ENCODE measurements around the gene SAP30. TPM values are rescaled to one million over a fixed set of nuclear protein-coding genes. Genes with fewer than 3 reads are reported as not detected.

Gene SAP30
- total and polyA plus RNA-seq, 2 of the 4 experiments (the other 2 are of a cell fraction): 3.8 to 11.7 TPM

DNA sequence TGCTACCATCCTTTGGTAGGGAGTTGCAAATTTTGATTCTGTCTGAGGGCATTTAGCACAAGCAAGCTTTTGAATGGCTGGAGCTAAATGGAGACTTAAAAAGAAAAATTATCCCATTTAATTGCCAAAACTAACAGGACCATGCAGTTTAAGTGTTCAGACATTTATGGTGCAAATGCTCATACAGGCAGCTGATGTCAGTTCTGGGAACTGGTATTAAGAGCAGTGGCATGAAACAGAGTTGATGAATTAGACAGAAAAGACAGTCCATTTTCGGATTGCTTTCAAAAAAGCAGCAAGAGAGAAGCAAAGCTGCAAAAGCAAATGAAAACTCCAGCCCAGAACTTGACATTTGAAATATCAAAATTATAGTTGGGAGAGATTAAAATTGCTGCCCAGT is 26.9 kb downstream of the SAP30 start:
- no peak overlapping the region for H2AK9ac ChIP-seq (replicated peaks; ENCODE audit: low read depth, low read length, poor library complexity)
- H3K56ac ChIP-seq (ENCODE audit: extremely low read depth, insufficient read depth, low read length): no peak overlapping the region
- H4K20me1 ChIP-seq (ENCODE audit: insufficient read depth, low read length): no peaks in the 10 kb centered on the region
- ATAC-seq (ENCODE audit: low read depth) (no peak), DNase-seq (no peak)
- no peak overlapping the region for H4K91ac ChIP-seq (ENCODE audit: insufficient read depth, low read depth, low read length)
- H4K5ac ChIP-seq (ENCODE audit: low read depth, low read length): no peak overlapping the region
- intact Hi-C loops (cut with micrococcal nuclease): no loop called here
- H3K27me3 ChIP-seq (ENCODE audit: control insufficient read depth, insufficient read depth, low read length): no peaks in the 10 kb centered on the region
- no CpG with 5 or more reads among the region's 1 CpG for WGBS, 2 experiments (ENCODE audit: extremely low coverage in 2 of 2, insufficient read length in 1 of 2)
- no peak overlapping the region for H3K14ac ChIP-seq (replicated peaks; ENCODE audit: low read depth, low read length)
- H3K36me3 ChIP-seq (ENCODE audit: control insufficient read depth, insufficient read depth, low read length): no peaks in the 10 kb centered on the region
- in situ Hi-C loops (cut with MboI; ENCODE audit: low sequenced_read_pairs): no loop called here
- no peak overlapping the region for H3K18ac ChIP-seq (ENCODE audit: low read depth, low read length)
- no peak overlapping the region for H3K23ac ChIP-seq (ENCODE audit: low read depth, low read length)
- no peak overlapping the region for H2BK20ac ChIP-seq (ENCODE audit: low read depth, low read length)
- no TSS peak for BruUV-seq (replicated peaks)
- H3K4me3 ChIP-seq (ENCODE audit: insufficient read depth, low read depth, low read length): no peak overlapping the region
- no peak overlapping the region for H2BK15ac ChIP-seq (ENCODE audit: low read depth, low read length)
- H2AK5ac ChIP-seq (ENCODE audit: low read depth, low read length): no peak overlapping the region
- no peak overlapping the region for H2AFZ ChIP-seq (replicated peaks; ENCODE audit: low read length, poor library complexity)
- no peak overlapping the region for H3K9ac ChIP-seq (ENCODE audit: low read depth, low read length)
- H3K27ac ChIP-seq (ENCODE audit: insufficient read depth, low read length): no peak overlapping the region
- no peaks in the 10 kb centered on the region for H3K4me1 ChIP-seq (ENCODE audit: control insufficient read depth, insufficient read depth, low read length)
- POLR2A ChIA-PET (ENCODE audit: unreplicated experiment): no interaction called here
- H2BK5ac ChIP-seq (ENCODE audit: low read depth, low read length, poor library complexity, severe bottlenecking): no peak overlapping the region
- CTCF ChIA-PET: no interaction called here
- dilution Hi-C loops (cut with HindIII; ENCODE audit: low sequenced_read_pairs, unreplicated experiment): no loop called here
- H3K4me2 ChIP-seq (ENCODE audit: low read depth, low read length): no peak overlapping the region
- no peaks in the 10 kb centered on the region for H3K9me3 ChIP-seq (ENCODE audit: control insufficient read depth, insufficient read depth, low read length)
- no peak overlapping the region for H4K8ac ChIP-seq (ENCODE audit: low read depth in 2 of 2, low read length in 2 of 2)
- H3K9me1 ChIP-seq (ENCODE audit: insufficient read depth, low read length): no peaks in the 10 kb centered on the region
- H2BK120ac ChIP-seq (ENCODE audit: low read depth, low read length): no peak overlapping the region
- no peaks in the 10 kb centered on the region for H3K79me1 ChIP-seq (ENCODE audit: low read depth in 1 of 2, low read length in 2 of 2)
- TF ChIP-seq MXI1 (IDR thresholded peaks at IDR 0.05; ENCODE audit: borderline replicate concordance, low read depth, low read length) (no peak), FOS (IDR thresholded peaks at IDR 0.05; ENCODE audit: low read depth, low read length) (no peak), RCOR1 (IDR thresholded peaks at IDR 0.05; ENCODE audit: insufficient replicate concordance, low read length) (no peak), MAFK (IDR thresholded peaks at IDR 0.05; ENCODE audit: low read depth, low read length) (no peak), SMC3 (IDR thresholded peaks at IDR 0.05; ENCODE audit: low read depth, low read length) (no peak), RFX5 (IDR thresholded peaks at IDR 0.05; ENCODE audit: low read depth, low read length) (no peak), CTCF (conservative IDR thresholded peaks at IDR 0.05; ENCODE audit: low read depth, low read length) (no peak), MAZ (IDR thresholded peaks at IDR 0.05; ENCODE audit: borderline replicate concordance, low read depth, low read length) (no peak), BHLHE40 (IDR thresholded peaks at IDR 0.05; ENCODE audit: low read depth, low read length) (no peak), CEBPB (IDR thresholded peaks at IDR 0.05; ENCODE audit: low read depth, low read length) (no peak), NFE2L2 (IDR thresholded peaks at IDR 0.05; ENCODE audit: low read depth, low read length) (no peak), CHD1 (IDR thresholded peaks at IDR 0.05; ENCODE audit: low read depth, low read length) (no peak)
- TF ChIP-seq, protein P1, sequence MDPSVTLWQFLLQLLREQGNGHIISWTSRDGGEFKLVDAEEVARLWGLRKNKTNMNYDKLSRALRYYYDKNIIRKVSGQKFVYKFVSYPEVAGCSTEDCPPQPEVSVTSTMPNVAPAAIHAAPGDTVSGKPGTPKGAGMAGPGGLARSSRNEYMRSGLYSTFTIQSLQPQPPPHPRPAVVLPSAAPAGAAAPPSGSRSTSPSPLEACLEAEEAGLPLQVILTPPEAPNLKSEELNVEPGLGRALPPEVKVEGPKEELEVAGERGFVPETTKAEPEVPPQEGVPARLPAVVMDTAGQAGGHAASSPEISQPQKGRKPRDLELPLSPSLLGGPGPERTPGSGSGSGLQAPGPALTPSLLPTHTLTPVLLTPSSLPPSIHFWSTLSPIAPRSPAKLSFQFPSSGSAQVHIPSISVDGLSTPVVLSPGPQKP (IDR thresholded peaks at IDR 0.05; ENCODE audit: borderline replicate concordance, low read depth, low read length): no peak
- TF ChIP-seq, protein P2, sequence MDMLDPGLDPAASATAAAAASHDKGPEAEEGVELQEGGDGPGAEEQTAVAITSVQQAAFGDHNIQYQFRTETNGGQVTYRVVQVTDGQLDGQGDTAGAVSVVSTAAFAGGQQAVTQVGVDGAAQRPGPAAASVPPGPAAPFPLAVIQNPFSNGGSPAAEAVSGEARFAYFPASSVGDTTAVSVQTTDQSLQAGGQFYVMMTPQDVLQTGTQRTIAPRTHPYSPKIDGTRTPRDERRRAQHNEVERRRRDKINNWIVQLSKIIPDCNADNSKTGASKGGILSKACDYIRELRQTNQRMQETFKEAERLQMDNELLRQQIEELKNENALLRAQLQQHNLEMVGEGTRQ (IDR thresholded peaks at IDR 0.05; ENCODE audit: low read depth, low read length): no peak
- no peak overlapping the region for H3K4ac ChIP-seq (ENCODE audit: low read depth, low read length)
